NCI-H1092 (cell line): ENCODE results near the gene DYRK3.

Experiments
- DNase-seq: peaks from one replicate; lab custom pipeline; 2025; lab: John Stamatoyannopoulos, UW

Gene DYRK3

DNA sequence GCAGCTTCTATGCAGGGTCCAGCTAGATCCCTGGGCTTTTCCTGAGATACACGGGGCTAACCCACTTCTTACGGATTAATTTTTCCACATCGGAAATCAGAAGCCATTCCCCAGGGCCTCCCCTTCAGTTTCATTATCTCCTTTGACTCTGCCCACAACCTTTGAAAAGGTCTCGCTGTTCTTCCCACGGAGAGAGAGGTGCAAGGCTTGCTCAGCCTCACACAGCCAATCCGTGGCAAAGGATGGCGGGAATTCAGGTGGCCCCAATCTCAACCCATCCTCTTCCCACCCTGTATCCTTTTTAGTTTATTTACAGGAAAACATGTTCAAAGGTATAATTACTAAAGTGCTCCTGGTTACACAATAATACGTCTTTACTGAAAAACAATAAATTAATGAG lies 48.7 kb downstream of the DYRK3 start:
- no peak for DNase-seq

DNA sequence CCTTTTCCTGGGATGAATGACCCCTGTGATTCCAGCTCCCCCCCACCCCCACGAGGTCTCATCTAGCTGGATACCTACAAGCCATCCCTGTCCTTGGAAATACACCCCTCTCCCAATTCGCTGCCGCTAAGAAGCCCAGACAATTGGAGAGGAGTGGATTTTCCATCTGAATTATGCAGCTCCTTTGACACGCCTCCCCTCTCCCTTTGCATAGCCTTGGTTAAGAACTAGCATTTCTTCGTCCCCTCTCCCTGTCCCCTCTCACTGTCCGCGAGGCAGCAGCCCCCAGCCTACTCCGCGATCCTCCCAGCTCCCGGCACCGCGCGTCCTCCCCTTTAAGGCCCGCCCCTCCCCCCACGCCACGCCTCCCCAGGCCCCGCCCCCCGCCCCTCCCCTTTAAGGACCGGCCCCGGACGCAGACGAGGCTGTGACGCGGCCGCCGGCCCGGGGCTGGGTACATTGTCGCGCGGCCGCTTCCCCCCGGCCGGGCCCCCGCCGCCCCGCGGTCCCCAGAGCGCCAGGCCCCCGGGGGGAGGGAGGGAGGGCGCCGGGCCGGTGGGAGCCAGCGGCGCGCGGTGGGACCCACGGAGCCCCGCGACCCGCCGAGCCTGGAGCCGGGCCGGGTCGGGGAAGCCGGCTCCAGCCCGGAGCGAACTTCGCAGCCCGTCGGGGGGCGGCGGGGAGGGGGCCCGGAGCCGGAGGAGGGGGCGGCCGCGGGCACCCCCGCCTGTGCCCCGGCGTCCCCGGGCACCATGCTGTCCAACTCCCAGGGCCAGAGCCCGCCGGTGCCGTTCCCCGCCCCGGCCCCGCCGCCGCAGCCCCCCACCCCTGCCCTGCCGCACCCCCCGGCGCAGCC lies 49.4 kb downstream of the DYRK3 start, which contains the start of gene MAPKAPK2:
TSS of gene MAPKAPK2 (plus strand) at position 428 of the 856 bp plus-strand sequence. CDS start at position 753, 325 bp downstream.
- DNase-seq: peak; percentile 45

GRCh38 chr1:206685334-206685768 lies 50.0 kb downstream of the DYRK3 start:
- no peak for DNase-seq

GRCh38 chr1:206685769-206686477 lies 50.6 kb downstream of the DYRK3 start:
- peak; percentile 35 for DNase-seq

DNA sequence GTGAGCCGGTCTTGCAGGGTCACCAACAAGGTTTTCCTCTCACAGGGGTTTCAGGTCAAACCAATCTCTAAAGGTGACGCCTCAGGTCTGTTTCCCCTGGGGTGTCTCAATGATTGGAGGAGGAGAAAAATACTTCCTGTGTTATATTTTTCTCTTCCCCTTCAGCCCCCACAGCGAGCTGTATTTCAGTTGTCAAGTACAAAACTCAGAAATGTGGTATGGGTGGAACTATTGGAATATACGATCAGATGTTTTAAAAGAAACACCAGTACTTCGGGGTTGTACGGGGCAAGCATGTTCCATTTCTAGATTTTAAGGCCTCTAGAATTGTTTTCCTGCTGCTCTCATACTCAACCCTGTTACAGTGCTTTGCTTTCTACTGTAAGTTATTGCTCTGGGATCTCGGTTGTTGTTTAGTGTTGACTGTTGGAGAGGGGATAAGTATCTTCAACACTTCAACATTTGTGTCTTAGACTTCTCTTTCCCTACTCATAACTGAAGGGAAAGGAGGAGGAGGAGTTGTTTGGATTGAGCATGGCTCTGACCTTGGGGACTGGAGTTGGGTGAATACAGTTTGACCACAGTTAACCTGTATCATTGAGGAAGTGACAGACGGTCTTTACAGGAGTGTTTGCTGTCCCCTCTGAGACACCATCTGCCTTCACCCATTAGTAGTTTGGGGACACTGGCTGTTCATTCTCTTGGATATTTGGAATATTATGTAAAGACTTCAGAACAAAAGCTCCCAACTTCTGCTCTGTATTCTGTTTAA lies 51.3 kb downstream of the DYRK3 start:
- DNase-seq: no peak

- DNase-seq: no peak
Observed at GRCh38 chr1:206687251-206687914, 52.0 kb downstream of the DYRK3 start.

DNA sequence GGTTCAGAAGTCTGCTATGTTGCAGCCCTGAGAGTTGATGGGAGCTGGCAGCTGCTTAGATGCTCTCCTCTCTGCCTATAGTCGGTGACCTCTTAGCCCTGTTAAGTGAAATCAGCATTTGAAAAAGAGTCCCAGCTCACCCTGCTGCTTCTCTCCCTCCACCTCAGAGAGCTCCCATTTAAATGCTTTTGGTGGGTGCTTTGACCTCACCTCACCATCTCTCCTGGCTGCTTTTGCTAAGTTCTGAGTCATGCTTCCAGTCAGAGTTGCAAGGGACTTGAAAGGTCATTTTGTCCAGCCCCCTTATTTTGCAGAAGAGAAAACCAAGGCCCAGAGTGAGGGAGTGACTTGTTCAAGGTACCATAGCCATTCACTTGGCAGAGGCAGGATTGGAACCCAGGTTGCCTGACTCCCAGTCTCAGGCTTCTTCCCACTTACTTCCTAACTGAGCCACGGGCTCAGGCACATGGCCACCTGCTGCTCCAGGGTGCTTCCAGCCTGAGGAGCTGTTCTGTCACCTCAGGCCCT lies 52.6 kb downstream of the DYRK3 start:
- no peak for DNase-seq

DNA sequence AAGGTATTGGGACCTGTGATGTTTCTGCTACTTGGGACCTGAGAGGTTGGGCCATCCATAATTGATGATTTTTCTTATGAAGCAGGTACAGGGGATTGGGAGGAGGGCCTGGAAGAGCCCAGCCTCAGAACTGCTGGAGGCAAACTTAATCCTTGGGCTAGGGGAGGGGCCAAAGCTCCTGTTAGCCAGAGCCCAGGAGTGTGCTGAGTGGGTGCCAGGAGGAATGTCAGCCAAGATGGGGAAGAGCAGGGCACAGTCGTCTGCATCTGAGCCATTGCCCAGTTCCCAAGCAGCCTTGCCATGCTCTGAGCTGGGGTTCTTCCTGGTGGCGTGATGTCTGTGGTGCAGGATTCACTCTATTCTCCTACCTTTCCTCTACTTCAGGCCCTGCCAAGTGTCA lies 55.2 kb downstream of the DYRK3 start:
- DNase-seq: no peak

DNA sequence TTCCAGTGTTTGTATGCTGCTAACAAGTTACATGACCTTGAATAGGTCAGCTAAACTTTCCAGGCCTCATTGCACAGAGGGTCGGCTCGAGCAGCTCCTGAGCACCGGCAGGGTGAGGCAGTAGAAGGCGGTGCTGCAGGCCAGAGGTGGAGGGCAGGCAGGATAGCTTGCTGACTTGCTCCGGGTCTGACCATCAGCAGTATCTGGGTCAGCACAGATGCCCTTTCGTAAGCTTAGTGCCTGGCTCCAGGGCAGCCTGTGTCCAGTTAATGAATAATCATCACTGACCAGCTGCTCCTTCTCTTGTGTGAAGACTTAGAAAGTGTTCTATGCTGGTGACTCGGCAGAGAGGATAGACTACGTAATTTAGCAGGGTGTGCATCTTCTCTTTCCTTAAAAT lies 56.3 kb downstream of the DYRK3 start:
- DNase-seq: no peak

DNA sequence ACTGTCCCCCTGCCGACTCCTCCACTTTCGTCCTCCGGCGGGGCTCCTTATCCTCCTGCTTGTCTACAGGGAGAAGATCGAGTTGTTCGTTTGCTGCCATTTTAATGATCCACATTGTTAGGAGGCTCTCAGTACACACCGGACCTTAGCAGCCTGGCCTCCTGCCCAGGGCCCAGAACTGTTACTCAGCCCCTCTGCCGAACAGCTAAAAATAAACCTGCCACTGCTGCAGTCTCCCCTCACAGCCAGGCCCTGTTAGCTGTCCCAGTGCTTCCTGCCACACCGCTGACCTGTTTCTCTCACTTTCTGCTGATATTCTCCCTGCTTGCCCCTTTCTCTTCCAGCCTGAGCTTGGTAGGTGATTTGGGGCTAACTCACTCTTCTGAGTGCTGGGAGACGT lies 57.7 kb downstream of the DYRK3 start:
- peak; percentile 42 for DNase-seq

DNA sequence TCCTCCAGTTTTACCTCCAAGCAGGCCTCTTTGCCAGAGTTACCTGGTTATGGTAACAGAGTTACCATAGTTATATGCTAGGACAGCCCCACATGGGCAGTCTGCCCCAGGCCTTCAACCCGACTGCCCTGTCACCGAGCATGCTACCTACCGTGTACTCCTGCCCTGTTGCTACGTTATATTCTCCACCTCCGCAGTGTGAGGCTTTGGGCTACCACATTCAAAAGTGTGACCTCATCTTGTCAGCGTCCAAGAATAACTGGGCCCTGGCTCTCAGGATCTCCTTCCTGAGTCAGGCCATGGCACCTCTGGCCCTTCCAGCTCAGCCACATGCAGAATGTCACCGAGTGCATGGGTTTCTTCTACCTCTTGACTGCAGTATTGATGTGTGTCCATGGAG lies 58.3 kb downstream of the DYRK3 start:
- no peak for DNase-seq

GRCh38 chr1:206694171-206695124 lies 59.1 kb downstream of the DYRK3 start:
- no peak for DNase-seq

DNA sequence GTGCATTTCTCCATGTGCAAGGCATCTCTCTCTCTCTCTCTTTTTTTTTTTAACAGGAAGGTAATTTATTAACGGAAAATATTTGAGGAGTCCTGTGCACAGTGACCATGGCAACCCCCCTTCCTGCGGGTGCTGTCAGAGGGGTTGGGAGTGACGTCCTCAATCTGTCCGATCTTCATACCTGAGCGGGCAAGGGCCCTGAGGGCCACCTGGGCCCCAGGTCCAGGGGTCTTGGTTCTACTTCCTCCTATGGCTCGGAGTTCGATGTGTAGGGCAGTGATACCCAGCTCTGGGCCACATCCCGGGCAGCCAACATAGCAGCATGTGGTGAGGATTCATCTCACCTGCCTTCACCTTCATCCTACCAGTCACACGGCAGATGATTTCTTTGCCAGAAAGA lies 60.4 kb downstream of the DYRK3 start:
- DNase-seq: no peak

- DNase-seq: no peak
Observed at GRCh38 chr1:206696812-206697585, 61.7 kb downstream of the DYRK3 start.

DNA sequence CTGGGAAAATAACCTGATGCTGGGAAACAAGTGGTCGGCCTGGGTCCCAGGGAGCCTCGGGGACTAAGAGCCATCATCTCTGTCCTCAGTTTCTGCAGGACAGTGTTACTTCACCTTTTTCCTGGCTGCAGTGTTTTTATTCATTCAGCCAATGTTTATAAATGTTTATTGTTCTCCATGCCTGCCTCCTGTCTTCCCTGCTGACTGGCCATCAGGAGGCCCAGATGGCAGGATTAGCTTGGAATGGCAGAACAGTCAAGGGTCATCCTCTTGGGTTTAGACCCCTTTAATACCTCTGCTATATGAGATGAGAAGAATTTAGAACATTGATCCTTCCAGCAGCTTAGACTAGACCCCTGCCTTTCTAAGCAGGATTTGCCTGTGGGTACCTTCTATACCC lies 62.7 kb downstream of the DYRK3 start:
- DNase-seq: no peak
